Pancreas (tissue), 10 donors: ENCODE results near the gene FPR2. TPM values are rescaled to one million over a fixed set of nuclear protein-coding genes. Genes with fewer than 3 reads are reported as not detected.

Experiments used
- ATAC-seq, 4 donors: fragments of 200-7000 bp; cut with Tn5 transposase; one replicate each; pipeline versions ENCODE4 v1.8.0 to v1.9.1; 2020; ENCODE audit warnings: mild to moderate bottlenecking in 4 of 4, moderate library complexity in 4 of 4
- DNase-seq, 6 donors: peaks; one replicate each; pipeline ENCODE4 v3.0.0-alpha.2; 2020
- FAIRE-seq: peaks from 2 replicates; lab custom pipeline; 2012; peaks lifted over from hg19 to GRCh38; lab: Jason Lieb, UNC
- H3K27ac ChIP-seq, 4 donors: fragments of 200-600 bp; sonication (generic); 1 replicate in 3 of 4; 2 replicates in 1 of 4; pipeline versions ENCODE4 v1.5.0 to v1.8.0; 2020
- H3K27me3 ChIP-seq, 4 donors: fragments of 200-600 bp; one replicate each; pipeline ENCODE4 v1.8.0; 2021
- H3K36me3 ChIP-seq, 3 donors: fragments of 200-600 bp; sonication (generic) in 1 of 3; one replicate each; pipeline versions ENCODE4 v1.5.0 to v1.8.0; 2020 to 2021
- H3K4me1 ChIP-seq, 3 donors: fragments of 200-600 bp; one replicate each; pipeline ENCODE4 v1.8.0; 2021
- H3K4me3 ChIP-seq, 4 donors: fragments of 200-600 bp; sonication (generic) in 2 of 4; one replicate each; pipeline versions ENCODE4 v1.5.0 to v1.8.0; 2020 to 2021
- H3K9me3 ChIP-seq, 4 donors: fragments of 200-600 bp; one replicate each; pipeline ENCODE4 v1.8.0; 2021
- WGBS, 2 donors: extraction: QIAGEN DNeasy Blood & Tissue Kit; methylation state at CpG; one replicate each; pipeline ENCODE4 v1.1.7; 2013; 5-methylcytosine and 5-hydroxymethylcytosine counted together
- intact Hi-C, 3 donors: fragments of 100-400 bp; cut with DNase I; formaldehyde crosslinking; loops; one replicate each; pipeline versions ENCODE4 v1.11.1 to v1.14.2; 2022
- polyA plus RNA-seq, 2 donors: library from polyadenylated mRNA; stranded (reverse); fragments of 200-250 nt; gene quantifications; one replicate each; pipeline ENCODE4 v1.2.3, GENCODE V29; 2013
- total RNA-seq, 6 donors: library from RNA; stranded (reverse); fragmentation: NEBNext Ultra II Directional in 4 of 6; extraction: Animal tissue kit (Norgen Biotek cat#: 25700) in 4 of 6; gene quantifications; one replicate each; pipeline versions ENCODE4 v1.2.1 to v1.2.4, GENCODE V29; 2021 to 2023
- TF ChIP-seq, protein P1 (sequence below), 4 donors: fragments of 200-600 bp; sonication (generic) in 3 of 4; IDR thresholded peaks; one replicate each; pipeline versions ENCODE4 v1.5.0 to v1.8.0; 2021; ENCODE audit warnings: antibody characterized with exemption in 4 of 4
- donor health status: healthy with polysubstance abuse.
- donor health status: DM: no; HTN: no; CAD: no; lungs with moderate emphysema.
- donor health status: DM: no; HTN: no; CAD: no.
- donor health status: control.
- donor health status: control.
- donor health status: Bipolar disorder and iron deficiency.
- donor health status: DM: yes; HTN: yes; CAD: no.
- donor health status: DM: no; HTN: no; CAD: no.
- donor health status: DM: no; HTN: no; CAD: no.
- donor health status: DM: yes; HTN: yes; CAD: no.

Gene FPR2
- total and polyA plus RNA-seq, 8 donors: 0.14 to 1.3 (median 0.67) TPM; not detected in 3

DNA sequence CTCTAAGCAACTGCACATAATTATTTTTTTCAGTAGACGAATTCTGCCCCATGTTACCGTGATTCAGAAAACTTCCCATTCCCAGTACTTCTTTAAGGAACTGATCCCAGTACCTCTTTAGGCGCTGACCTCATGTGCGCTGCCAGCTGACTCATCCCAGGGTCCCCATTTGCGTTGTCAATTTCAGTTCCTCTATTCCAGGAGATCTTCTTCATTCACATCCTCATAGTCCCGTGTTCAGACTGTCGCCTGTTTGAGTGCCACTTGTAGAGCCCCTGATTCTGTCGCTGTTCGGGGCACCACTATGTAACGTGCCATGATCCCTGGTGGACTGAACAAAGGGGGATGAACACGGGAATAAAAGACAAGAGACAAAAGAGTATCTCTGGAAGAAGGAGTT lies 50.4 kb downstream of the FPR2 start:
- WGBS, 2 donors: 81 to 85% methylated on average over 11 of the region's 11 CpGs

DNA sequence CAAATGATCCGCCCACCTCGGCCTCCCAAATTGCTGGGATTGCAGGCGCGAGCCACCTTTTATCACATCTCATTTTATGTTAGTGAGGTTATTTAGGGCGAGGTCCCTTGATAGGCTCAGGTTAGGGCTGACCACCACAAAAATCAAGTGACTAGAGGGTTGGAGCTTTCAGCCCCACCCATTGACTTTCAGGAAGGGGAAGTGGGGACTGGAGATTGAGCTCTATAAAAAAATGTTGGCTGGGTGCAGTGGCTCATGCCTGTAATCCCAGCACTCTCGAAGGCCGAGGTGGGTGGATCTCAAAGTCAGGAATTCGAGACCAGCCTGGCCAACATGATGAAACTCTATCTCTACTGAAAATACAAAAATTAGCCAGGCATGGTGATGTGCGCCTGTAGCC lies 54.1 kb downstream of the FPR2 start:
- ATAC-seq (peak in 1 of 4 donors; percentile 51), FAIRE-seq (no peak), DNase-seq (no peak)
- Histone ChIP-seq H3K4me1 (no peaks in the 10 kb centered on the region), H3K9me3 (no peaks in the 10 kb centered on the region), H3K4me3 (no peak overlapping the region), H3K27ac (no peak overlapping the region), H3K36me3 (no peaks in the 10 kb centered on the region), H3K27me3 (no peaks in the 10 kb centered on the region)
- intact Hi-C loops: no loop called here
- TF ChIP-seq, protein P1, sequence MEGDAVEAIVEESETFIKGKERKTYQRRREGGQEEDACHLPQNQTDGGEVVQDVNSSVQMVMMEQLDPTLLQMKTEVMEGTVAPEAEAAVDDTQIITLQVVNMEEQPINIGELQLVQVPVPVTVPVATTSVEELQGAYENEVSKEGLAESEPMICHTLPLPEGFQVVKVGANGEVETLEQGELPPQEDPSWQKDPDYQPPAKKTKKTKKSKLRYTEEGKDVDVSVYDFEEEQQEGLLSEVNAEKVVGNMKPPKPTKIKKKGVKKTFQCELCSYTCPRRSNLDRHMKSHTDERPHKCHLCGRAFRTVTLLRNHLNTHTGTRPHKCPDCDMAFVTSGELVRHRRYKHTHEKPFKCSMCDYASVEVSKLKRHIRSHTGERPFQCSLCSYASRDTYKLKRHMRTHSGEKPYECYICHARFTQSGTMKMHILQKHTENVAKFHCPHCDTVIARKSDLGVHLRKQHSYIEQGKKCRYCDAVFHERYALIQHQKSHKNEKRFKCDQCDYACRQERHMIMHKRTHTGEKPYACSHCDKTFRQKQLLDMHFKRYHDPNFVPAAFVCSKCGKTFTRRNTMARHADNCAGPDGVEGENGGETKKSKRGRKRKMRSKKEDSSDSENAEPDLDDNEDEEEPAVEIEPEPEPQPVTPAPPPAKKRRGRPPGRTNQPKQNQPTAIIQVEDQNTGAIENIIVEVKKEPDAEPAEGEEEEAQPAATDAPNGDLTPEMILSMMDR (IDR thresholded peaks at IDR 0.05): no peak
- WGBS, 2 donors: 80 to 86% methylated on average over 9 of the region's 9 CpGs

More for the DNA sequence above, 50.4 kb downstream of the FPR2 start:
- Histone ChIP-seq H3K27me3 (no peaks in the 10 kb centered on the region), H3K27ac (peak overlapping the region in 2 of 4 donors; percentile 28 to 40), H3K4me3 (no peak overlapping the region), H3K4me1 (no peaks in the 10 kb centered on the region), H3K36me3 (no peaks in the 10 kb centered on the region), H3K9me3 (no peaks in the 10 kb centered on the region)
- TF ChIP-seq, protein P1 (IDR thresholded peaks at IDR 0.05): no peak
- FAIRE-seq (no peak), ATAC-seq (peak in 2 of 4 donors; percentile 73 to 76), DNase-seq (peak in 1 of 6 donors; percentile 31)
- intact Hi-C loops: no loop called here

DNA sequence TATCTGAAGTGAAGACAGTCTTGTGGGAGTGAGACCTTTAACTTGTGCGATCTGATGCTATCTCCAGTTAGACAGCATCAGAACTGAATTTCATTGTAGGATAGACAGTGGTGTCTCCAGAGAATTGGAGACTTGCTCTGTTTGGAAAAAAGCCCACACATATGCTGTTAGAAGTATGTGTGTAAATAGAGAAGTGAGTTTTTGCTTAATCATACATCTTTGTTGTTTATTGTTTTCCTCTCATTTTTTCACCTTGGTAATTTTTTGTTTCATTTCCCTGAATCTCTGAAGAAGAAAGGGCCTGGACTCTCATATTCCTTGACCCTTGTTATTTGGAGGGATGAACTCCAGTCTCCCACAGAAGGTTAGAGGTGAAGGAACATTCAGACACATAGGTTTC lies 55.7 kb downstream of the FPR2 start:
- H3K36me3 ChIP-seq: no peaks in the 10 kb centered on the region
- no peak overlapping the region for H3K4me3 ChIP-seq
- WGBS, 2 donors: 90% methylated on average over 1 of the region's 1 CpG
- no peaks in the 10 kb centered on the region for H3K27me3 ChIP-seq
- DNase-seq (no peak), FAIRE-seq (no peak), ATAC-seq (no peak)
- no peaks in the 10 kb centered on the region for H3K9me3 ChIP-seq
- intact Hi-C loops: no loop called here
- TF ChIP-seq, protein P1 (IDR thresholded peaks at IDR 0.05): no peak
- no peaks in the 10 kb centered on the region for H3K4me1 ChIP-seq
- no peak overlapping the region for H3K27ac ChIP-seq

DNA sequence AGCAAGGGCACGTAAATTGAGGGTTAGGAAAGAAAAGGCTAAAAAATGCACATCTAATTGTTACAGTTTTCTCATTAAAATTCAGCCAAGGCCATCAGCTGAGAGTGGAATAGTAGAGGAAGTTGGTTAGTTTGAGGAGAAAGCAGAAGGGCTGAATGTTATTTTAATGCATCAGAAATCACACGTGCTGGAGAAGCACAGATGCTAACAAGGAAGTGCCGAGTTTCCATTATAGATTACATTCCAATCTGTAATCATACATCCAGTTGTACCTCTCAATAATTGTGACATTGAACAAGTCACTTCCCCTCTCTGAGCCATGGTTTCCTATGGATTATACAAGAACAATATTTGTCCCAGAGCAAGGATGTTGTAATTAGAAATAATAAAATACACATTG lies 59.0 kb downstream of the FPR2 start:
- H3K36me3 ChIP-seq: no peaks in the 10 kb centered on the region
- 40 to 52% methylated on average over 3 of the region's 3 CpGs for WGBS, 2 donors
- no peak overlapping the region for H3K4me3 ChIP-seq
- intact Hi-C loops: no loop called here
- H3K27ac ChIP-seq: no peak overlapping the region
- no peaks in the 10 kb centered on the region for H3K4me1 ChIP-seq
- no peaks in the 10 kb centered on the region for H3K27me3 ChIP-seq
- ATAC-seq (no peak), DNase-seq (no peak), FAIRE-seq (no peak)
- TF ChIP-seq, protein P1 (IDR thresholded peaks at IDR 0.05): no peak
- no peaks in the 10 kb centered on the region for H3K9me3 ChIP-seq

Other genes with a start within 250 kb of the FPR2 start
- gene SIGLEC6, start 229.5 kb upstream of the FPR2 start, total RNA-seq: under 1 TPM in 3 of 6 donors, not detected in 3; 0.16 to 0.67 (median 0.31) TPM
- gene SIGLEC6, start 229.5 kb upstream of the FPR2 start, polyA plus RNA-seq: under 1 TPM in 1 of 2 donors, not detected in 1; 0.21 TPM
- 1 to 10 TPM; 3.0 to 8.0 (median 4.6) TPM for gene ZNF175, start 189.9 kb upstream of the FPR2 start, total RNA-seq
- 1 to 10 TPM; 2.0 to 2.6 TPM for gene ZNF175, start 189.9 kb upstream of the FPR2 start, polyA plus RNA-seq
- gene SIGLEC5, start 130.8 kb upstream of the FPR2 start, total RNA-seq: under 1 TPM in 1 of 6 donors, not detected in 5; 0.37 TPM
- under 1 TPM; 0.05 to 0.11 TPM for gene SIGLEC5, start 130.8 kb upstream of the FPR2 start, polyA plus RNA-seq
- gene SIGLEC14, start 114.4 kb upstream of the FPR2 start, total RNA-seq: 1 to 10 TPM in 4 of 6 donors, under 1 TPM in 1, not detected in 1; 0.37 to 5.0 (median 1.6) TPM
- under 1 TPM; 0.12 to 0.27 TPM for gene SIGLEC14, start 114.4 kb upstream of the FPR2 start, polyA plus RNA-seq
- gene SPACA6, start 67.8 kb upstream of the FPR2 start, total RNA-seq: 10 to 100 TPM in 1 of 6 donors, 1 to 10 TPM in 5; 3.8 to 12.4 (median 5.9) TPM
- 10 to 100 TPM; 27.2 to 29.4 TPM for gene SPACA6, start 67.8 kb upstream of the FPR2 start, polyA plus RNA-seq
- gene HAS1, start 37.2 kb upstream of the FPR2 start, total RNA-seq: under 1 TPM in 4 of 6 donors, not detected in 2; 0.06 to 0.58 (median 0.36) TPM
- gene HAS1, start 37.2 kb upstream of the FPR2 start, polyA plus RNA-seq: 1 to 10 TPM in 1 of 2 donors, under 1 TPM in 1; 0.54 to 1.3 TPM
- gene FPR1, start 9.3 kb upstream of the FPR2 start, total RNA-seq: 1 to 10 TPM in 4 of 6 donors, under 1 TPM in 2; 0.37 to 6.8 (median 2.4) TPM
- gene FPR1, start 9.3 kb upstream of the FPR2 start, polyA plus RNA-seq: under 1 TPM; 0.57 to 0.73 TPM
- gene FPR3, start 34.0 kb downstream of the FPR2 start, total RNA-seq: 10 to 100 TPM in 1 of 6 donors, 1 to 10 TPM in 2, under 1 TPM in 3; 0.32 to 10.4 (median 1.4) TPM
- under 1 TPM; 0.42 to 0.61 TPM for gene FPR3, start 34.0 kb downstream of the FPR2 start, polyA plus RNA-seq
- gene ZNF577, start 126.8 kb downstream of the FPR2 start, total RNA-seq: 1 to 10 TPM; 2.9 to 8.9 (median 5.9) TPM
- 10 to 100 TPM; 10.7 to 53.0 TPM for gene ZNF577, start 126.8 kb downstream of the FPR2 start, polyA plus RNA-seq
- gene ZNF649, start 143.8 kb downstream of the FPR2 start, total RNA-seq: 1 to 10 TPM; 3.0 to 7.7 (median 4.5) TPM
- gene ZNF649, start 143.8 kb downstream of the FPR2 start, polyA plus RNA-seq: 1 to 10 TPM; 1.9 to 4.5 TPM
- gene ZNF613, start 166.3 kb downstream of the FPR2 start, total RNA-seq: 1 to 10 TPM in 4 of 6 donors, under 1 TPM in 2; 0.83 to 3.0 (median 1.8) TPM
- 1 to 10 TPM; 1.0 to 3.4 TPM for gene ZNF613, start 166.3 kb downstream of the FPR2 start, polyA plus RNA-seq
- gene ZNF350, start 225.7 kb downstream of the FPR2 start, total RNA-seq: 1 to 10 TPM; 3.9 to 7.6 (median 4.7) TPM
- 1 to 10 TPM; 3.7 to 8.1 TPM for gene ZNF350, start 225.7 kb downstream of the FPR2 start, polyA plus RNA-seq
- 1 to 10 TPM; 3.2 to 8.4 (median 5.4) TPM for gene ZNF615, start 247.0 kb downstream of the FPR2 start, total RNA-seq
- gene ZNF615, start 247.0 kb downstream of the FPR2 start, polyA plus RNA-seq: 1 to 10 TPM; 2.4 to 4.9 TPM